GM12865 (cell line): Measurements from ENCODE around the gene AOPEP.

ENCODE experiments used
- DNase-seq: peaks from one replicate; pipeline ENCODE4 v3.0.0; 2010; ENCODE audit warnings: low read depth
- H3K4me3 ChIP-seq: 2 replicates; pipeline ENCODE4 v1.5.1; 2011; ENCODE audit warnings: mild to moderate bottlenecking, low read depth, low read length, control low read depth
- CTCF ChIP-seq: IDR thresholded peaks from 2 replicates; pipeline ENCODE4 v1.5.1; 2011; ENCODE audit warnings: low read length, control low read depth, low read depth, inconsistent platforms; ENCODE audit not compliant: insufficient read depth; ENCODE audit errors: missing control alignments

AOPEP gene

DNA sequence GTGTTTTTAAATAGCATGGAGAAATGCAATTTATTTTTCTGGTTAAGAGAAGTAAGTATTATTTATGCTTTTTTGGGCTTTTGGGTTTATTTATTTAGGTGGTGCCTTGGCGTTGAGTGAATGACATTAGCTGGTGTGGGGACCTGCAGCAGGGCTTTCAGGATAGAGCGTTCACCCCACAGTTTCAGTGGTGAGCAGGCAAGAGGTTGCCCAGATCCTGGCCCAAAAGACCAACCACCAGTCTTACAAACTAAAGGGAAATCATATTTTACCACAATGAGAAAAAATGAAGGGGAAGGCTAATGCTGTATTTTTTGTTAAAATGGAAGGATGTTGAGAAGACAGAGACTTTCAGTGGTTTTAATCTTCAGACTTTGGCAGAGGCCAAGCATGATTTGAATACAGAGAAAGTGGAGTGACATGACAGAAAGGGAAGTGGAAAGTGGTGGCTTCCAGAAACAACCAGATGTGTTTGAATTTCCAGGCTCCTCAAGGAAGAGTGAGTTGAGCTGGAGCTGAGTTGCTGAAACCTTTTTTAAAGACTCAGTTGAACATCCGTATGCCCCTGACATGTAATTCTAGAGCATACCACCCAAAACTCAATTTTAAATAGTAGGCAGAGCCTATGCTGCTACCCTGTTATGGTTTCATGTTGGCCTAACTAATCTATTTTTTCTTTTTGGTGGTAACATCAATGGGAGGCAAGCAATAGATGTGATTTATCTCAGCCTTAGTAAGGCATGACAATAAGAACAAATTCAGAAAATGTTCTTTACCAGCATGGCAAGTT is 94.8 kb downstream of the AOPEP start:
- H3K4me3 ChIP-seq = no peak overlapping the region
- peak; percentile 73 for DNase-seq
- TF ChIP-seq CTCF = no peak

GRCh38 chr9:94822273-94822672 is 95.8 kb downstream of the AOPEP start:
- no peak for TF ChIP-seq CTCF
- H3K4me3 ChIP-seq = no peak overlapping the region
- DNase-seq = no peak

DNA sequence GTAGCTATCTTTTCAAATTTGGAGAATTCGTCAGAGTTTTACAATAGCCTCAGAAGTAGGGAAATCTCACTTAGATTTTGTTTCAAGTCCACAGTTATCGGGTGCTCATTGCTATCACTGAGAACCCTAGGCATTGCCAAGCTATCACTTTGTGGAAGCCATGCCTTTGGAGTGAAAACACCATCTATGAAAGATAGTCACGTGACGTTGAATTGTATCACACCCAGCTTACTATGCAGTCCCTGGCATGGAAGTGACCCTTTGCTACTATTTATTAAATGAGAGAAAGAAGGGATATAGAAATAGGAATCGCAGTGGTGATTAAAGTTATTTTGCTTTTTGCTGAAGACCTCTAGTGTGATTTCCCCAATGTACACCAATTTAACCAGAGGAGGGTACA is 97.2 kb downstream of the AOPEP start:
- TF ChIP-seq CTCF = no peak
- no peak for DNase-seq
- H3K4me3 ChIP-seq = no peak overlapping the region

- DNase-seq = no peak
- no peak for TF ChIP-seq CTCF
- H3K4me3 ChIP-seq = no peak overlapping the region
These were observed 97.9 kb downstream of the AOPEP start for GRCh38 chr9:94824411-94824810.

DNA sequence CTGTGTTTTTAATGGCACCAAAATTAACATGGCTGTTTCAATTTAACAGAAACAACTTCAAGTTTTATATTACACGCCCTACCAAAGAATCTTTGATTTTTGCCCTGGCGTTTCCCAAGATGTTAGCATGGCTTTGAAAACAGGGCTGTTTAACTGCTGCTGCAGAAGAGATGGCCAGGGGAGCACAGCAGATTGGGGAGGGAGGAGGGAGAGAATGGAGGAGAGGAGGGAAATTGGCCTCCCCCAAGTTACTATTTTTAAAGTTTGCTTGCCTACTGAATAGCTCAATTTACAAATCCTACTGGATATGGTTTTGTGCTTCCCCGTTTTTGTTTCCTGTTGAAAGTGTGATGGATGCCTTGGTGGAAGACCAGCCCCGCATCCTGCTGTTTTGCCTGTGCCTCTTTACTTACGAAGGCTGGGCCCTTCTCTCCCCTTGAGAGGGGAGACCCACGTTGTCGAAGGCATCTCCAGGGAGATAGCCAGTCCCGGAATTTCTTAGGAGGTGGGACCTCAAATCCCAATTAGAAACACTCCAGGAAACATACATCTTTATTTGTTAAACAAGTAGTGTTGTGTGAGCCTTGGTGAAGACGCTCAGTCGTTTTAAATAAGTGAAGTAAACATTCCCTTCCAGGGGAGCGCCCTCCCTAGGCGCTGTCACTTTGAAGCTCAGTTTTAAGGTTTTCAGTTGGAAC is 98.6 kb downstream of the AOPEP start:
- DNase-seq = no peak
- H3K4me3 ChIP-seq = no peak overlapping the region
- no peak for TF ChIP-seq CTCF

DNA sequence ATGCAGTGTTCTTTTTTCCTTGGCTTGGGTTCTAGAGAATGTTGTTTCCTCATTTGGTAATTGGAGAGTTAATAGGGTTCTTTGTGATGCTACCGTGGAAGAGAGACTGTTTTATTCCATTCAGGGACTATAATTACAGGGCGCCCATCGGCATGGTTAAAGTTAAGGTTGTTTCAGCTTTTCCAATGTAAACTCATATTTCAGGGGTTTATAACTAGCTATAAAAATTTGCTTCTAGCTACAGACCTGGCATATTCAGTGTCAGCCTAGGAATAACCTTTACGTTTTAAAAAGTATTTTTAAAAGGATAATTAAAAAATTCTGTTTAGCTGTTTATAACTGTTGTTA is 99.1 kb downstream of the AOPEP start:
- TF ChIP-seq CTCF = no peak
- DNase-seq = no peak
- no peak overlapping the region for H3K4me3 ChIP-seq
